ENCODE data around the gene PCA3. TPM values are rescaled to one million over a fixed set of nuclear protein-coding genes. Genes with fewer than 3 reads are reported as not detected.

PCA3 gene
- total and polyA plus RNA-seq, 2 donors (not counting 3 experiments of a cell fraction or from before 2014, with no cell fraction given) = 0.86 to 2.5 TPM

DNA sequence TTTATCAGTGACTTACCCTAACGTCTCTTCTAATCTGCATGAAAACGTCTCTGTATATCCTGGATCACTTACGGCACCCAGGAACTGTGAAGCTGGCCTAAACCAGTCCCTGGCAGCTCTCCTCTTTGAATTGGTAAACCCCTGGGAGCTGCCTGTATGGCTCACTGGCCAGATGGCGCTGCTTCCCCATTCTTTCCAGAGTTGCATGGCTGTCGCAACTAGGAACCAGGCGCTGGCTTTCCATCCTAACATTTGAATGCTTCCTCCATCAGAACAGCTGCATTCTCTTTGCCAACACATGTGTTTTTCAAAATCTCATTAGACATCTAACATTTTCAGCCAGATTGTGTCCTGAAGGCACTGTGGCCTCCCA, 8.0 kb upstream of the PCA3 start:
- no peaks in the 10 kb centered on the region for H3K9me1 ChIP-seq (replicated peaks; ENCODE audit: control insufficient read depth, extremely low read depth, insufficient read depth, low read length)
- FAIRE-seq (no peak), DNase-seq (ENCODE audit: low read depth, low spot score) (no peak)
- H3K4me2 ChIP-seq (ENCODE audit: insufficient read depth, low read length) = no peak overlapping the region
- BruUV-seq (replicated peaks) = no TSS peak
- H3K79me2 ChIP-seq (ENCODE audit: control insufficient read depth, insufficient read depth, low read length) = no peaks in the 10 kb centered on the region
- intact Hi-C loops (cut with micrococcal nuclease) (no loop called here), dilution Hi-C loops (cut with MboI; ENCODE audit: extremely low pct_ligation_motif_present, low sequenced_read_pairs) (no loop called here)
- ChIA-PET CTCF (interaction anchor here (1.0 to 2.1 kb wide), 3 partner anchors 232 to 395 kb away, joined by 3 to 7 read pairs (median 6); no protein-coding TSS in a partner anchor), POLR2A (no interaction called here)
- H3K4me1 ChIP-seq (ENCODE audit: control insufficient read depth, extremely low read depth, insufficient read depth, low read length) = no peaks in the 10 kb centered on the region
- no peak overlapping the region for H3K27ac ChIP-seq (ENCODE audit: insufficient read depth, low read depth, low read length)
- H3K9ac ChIP-seq (replicated peaks; ENCODE audit: extremely low read depth, insufficient read depth, low read length) = no peak overlapping the region
- no peaks in the 10 kb centered on the region for H3K36me3 ChIP-seq (ENCODE audit: control insufficient read depth in 2 of 2, extremely low read depth in 1 of 2, insufficient read depth in 2 of 2, low read length in 2 of 2)
- no peak overlapping the region for H3K4me3 ChIP-seq (replicated peaks in 1 of 3; ENCODE audit: insufficient read depth in 1 of 3, low read depth in 1 of 3, low read length in 3 of 3)
- no peak overlapping the region for H2AFZ ChIP-seq (ENCODE audit: low read depth, low read length)
- no peak for TF ChIP-seq JUN (IDR thresholded peaks at IDR 0.05; ENCODE audit: borderline replicate concordance, insufficient read depth, insufficient read length, low read depth)
- no peak for TF ChIP-seq MYC (IDR thresholded peaks at IDR 0.05; ENCODE audit: low read depth, low read length)
- no peak for TF ChIP-seq MAX (IDR thresholded peaks at IDR 0.05; ENCODE audit: insufficient read depth, insufficient read length)
- TF ChIP-seq POLR2A (IDR thresholded peaks at IDR 0.05; ENCODE audit: low read depth, low read length) = no peak
- TF ChIP-seq GATA2 (IDR thresholded peaks at IDR 0.05; ENCODE audit: insufficient read depth, insufficient read length, low read depth, low read length) = no peak
- TF ChIP-seq, protein P1, sequence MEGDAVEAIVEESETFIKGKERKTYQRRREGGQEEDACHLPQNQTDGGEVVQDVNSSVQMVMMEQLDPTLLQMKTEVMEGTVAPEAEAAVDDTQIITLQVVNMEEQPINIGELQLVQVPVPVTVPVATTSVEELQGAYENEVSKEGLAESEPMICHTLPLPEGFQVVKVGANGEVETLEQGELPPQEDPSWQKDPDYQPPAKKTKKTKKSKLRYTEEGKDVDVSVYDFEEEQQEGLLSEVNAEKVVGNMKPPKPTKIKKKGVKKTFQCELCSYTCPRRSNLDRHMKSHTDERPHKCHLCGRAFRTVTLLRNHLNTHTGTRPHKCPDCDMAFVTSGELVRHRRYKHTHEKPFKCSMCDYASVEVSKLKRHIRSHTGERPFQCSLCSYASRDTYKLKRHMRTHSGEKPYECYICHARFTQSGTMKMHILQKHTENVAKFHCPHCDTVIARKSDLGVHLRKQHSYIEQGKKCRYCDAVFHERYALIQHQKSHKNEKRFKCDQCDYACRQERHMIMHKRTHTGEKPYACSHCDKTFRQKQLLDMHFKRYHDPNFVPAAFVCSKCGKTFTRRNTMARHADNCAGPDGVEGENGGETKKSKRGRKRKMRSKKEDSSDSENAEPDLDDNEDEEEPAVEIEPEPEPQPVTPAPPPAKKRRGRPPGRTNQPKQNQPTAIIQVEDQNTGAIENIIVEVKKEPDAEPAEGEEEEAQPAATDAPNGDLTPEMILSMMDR (IDR thresholded peaks at IDR 0.05; ENCODE audit: extremely low read depth in 1 of 2, insufficient read depth in 1 of 2, low read depth in 1 of 2, low read length in 2 of 2) = no peak
- no peak for TF ChIP-seq POLR2AphosphoS5 (IDR thresholded peaks at IDR 0.05; ENCODE audit: insufficient read depth, low read depth, low read length)
- TF ChIP-seq EZH2 (IDR thresholded peaks at IDR 0.05; ENCODE audit: borderline replicate concordance, low read depth, low read length, severe bottlenecking) = no peak
- no peak for TF ChIP-seq FOS (IDR thresholded peaks at IDR 0.05; ENCODE audit: borderline replicate concordance, insufficient read depth, low read length)
- H4K20me1 ChIP-seq (replicated peaks; ENCODE audit: control insufficient read depth, extremely low read depth, insufficient read depth, low read length) = no peaks in the 10 kb centered on the region
- peaks cover 4% of the 10 kb centered on the region in 2 experiments for H3K27me3 ChIP-seq (ENCODE audit: control insufficient read depth in 2 of 2, insufficient read depth in 2 of 2, low read length in 2 of 2)
- H3K9me3 ChIP-seq (replicated peaks; ENCODE audit: control insufficient read depth, insufficient read depth, low read length) = no peaks in the 10 kb centered on the region

Measured in endothelial cell of umbilical vein (primary cell).